GM12878 (cell line): ENCODE measurements around the gene SEMA4A. TPM values are rescaled to one million over a fixed set of nuclear protein-coding genes. Genes with fewer than 3 reads are reported as not detected.

Source experiments
- ATF7 ChIP-seq: fragments of 450-650 bp; IDR thresholded peaks from 2 replicates; pipeline ENCODE4 v1.6.1; 2016; ENCODE audit warnings: low read depth, mild to moderate bottlenecking
- BHLHE40 ChIP-seq, 2 experiments: fragments of 450-650 bp in 1 of 2; IDR thresholded peaks; 2 replicates each; pipeline ENCODE4 v1.6.1; 2011 to 2017; ENCODE audit warnings: low read depth in 2 of 2, borderline replicate concordance in 1 of 2, improper control_type of control experiment in 1 of 2, low read length in 1 of 2, mild to moderate bottlenecking in 1 of 2
- CBFB ChIP-seq: IDR thresholded peaks from 2 replicates; pipeline ENCODE4 v1.6.1; 2016; ENCODE audit warnings: antibody characterized with exemption, low read depth
- CBX3 ChIP-seq: fragments of 200-600 bp; sonication (generic); IDR thresholded peaks from 2 replicates; pipeline ENCODE4 v1.6.1; 2016; ENCODE audit warnings: low read depth, borderline replicate concordance
- CHD2 ChIP-seq: IDR thresholded peaks from 2 replicates; pipeline ENCODE4 v1.6.1; 2011; ENCODE audit warnings: low read depth, low read length, improper control_type of control experiment, borderline replicate concordance
- EGR1 ChIP-seq, 2 experiments: IDR thresholded peaks; 1 replicate in 1 of 2; 2 replicates in 1 of 2; pipeline ENCODE4 v1.6.1; 2011 to 2012; ENCODE audit warnings: low read depth in 2 of 2, low read length in 2 of 2, borderline replicate concordance in 1 of 2, mild to moderate bottlenecking in 1 of 2, moderate library complexity in 1 of 2
- HDAC2 ChIP-seq: fragments of 200-600 bp; sonication (generic); IDR thresholded peaks from 2 replicates; pipeline ENCODE4 v1.6.1; 2017
- MEF2A ChIP-seq: IDR thresholded peaks from 2 replicates; pipeline ENCODE4 v1.6.1; 2011; ENCODE audit warnings: low read depth, mild to moderate bottlenecking, low read length, moderate library complexity; ENCODE audit not compliant: insufficient read depth
- MEF2B ChIP-seq: fragments of 450-650 bp; IDR thresholded peaks from 2 replicates; pipeline ENCODE4 v1.6.1; 2018; ENCODE audit warnings: mild to moderate bottlenecking, moderate library complexity; ENCODE audit not compliant: partially characterized antibody, poor library complexity, severe bottlenecking
- NR2C1 ChIP-seq: fragments of 450-650 bp; IDR thresholded peaks from 2 replicates; pipeline ENCODE4 v1.6.1; 2017; ENCODE audit warnings: antibody characterized with exemption, mild to moderate bottlenecking, moderate library complexity
- POLR2AphosphoS2 ChIP-seq: IDR thresholded peaks from 2 replicates; pipeline ENCODE4 v1.6.1; 2011; ENCODE audit warnings: low read depth, mild to moderate bottlenecking, low read length, improper control_type of control experiment, moderate library complexity
- POU2F2 ChIP-seq: IDR thresholded peaks from 3 replicates; pipeline ENCODE4 v1.6.1; 2011; ENCODE audit warnings: low read depth, mild to moderate bottlenecking, low read length, borderline replicate concordance
- RAD51 ChIP-seq: fragments of 450-650 bp; IDR thresholded peaks from 2 replicates; pipeline ENCODE4 v1.6.1; 2016; ENCODE audit warnings: moderate library complexity, mild to moderate bottlenecking, inconsistent platforms
- SMAD1 ChIP-seq: fragments of 450-650 bp; IDR thresholded peaks from 2 replicates; pipeline ENCODE4 v1.6.1; 2018; ENCODE audit warnings: mild to moderate bottlenecking, low read depth; ENCODE audit not compliant: partially characterized antibody
- SMC3 ChIP-seq: IDR thresholded peaks from 2 replicates; pipeline ENCODE4 v1.6.1; 2011; ENCODE audit warnings: low read length, improper control_type of control experiment, borderline replicate concordance
- SREBF1 ChIP-seq: IDR thresholded peaks from 2 replicates; pipeline ENCODE4 v1.6.1; 2012; ENCODE audit warnings: mild to moderate bottlenecking, low read length
- SUZ12 ChIP-seq: fragments of 200-600 bp; sonication (generic); IDR thresholded peaks from one replicate; pipeline ENCODE4 v1.6.1; 2018; ENCODE audit warnings: antibody characterized with exemption, mild to moderate bottlenecking; ENCODE audit not compliant: unreplicated experiment
- TARDBP ChIP-seq: IDR thresholded peaks from 2 replicates; pipeline ENCODE4 v1.6.1; 2016; ENCODE audit warnings: borderline replicate concordance
- TBL1XR1 ChIP-seq: IDR thresholded peaks from 2 replicates; pipeline ENCODE4 v1.6.1; 2012; ENCODE audit warnings: low read depth, low read length, improper control_type of control experiment
- WRNIP1 ChIP-seq: IDR thresholded peaks from 2 replicates; pipeline ENCODE4 v1.6.1; 2011; ENCODE audit warnings: low read depth, low read length, improper control_type of control experiment, borderline replicate concordance
- YBX1 ChIP-seq: fragments of 450-650 bp; IDR thresholded peaks from 2 replicates; pipeline ENCODE4 v1.6.1; 2016; ENCODE audit warnings: antibody characterized with exemption
- ZZZ3 ChIP-seq: IDR thresholded peaks from 2 replicates; pipeline ENCODE4 v1.6.1; 2011; ENCODE audit warnings: low read depth; ENCODE audit not compliant: control insufficient read depth, insufficient read length
- polyA plus RNA-seq, 11 experiments: library from polyadenylated mRNA; depleted of rRNA in 4 of 11; unstranded in 6 of 11; stranded (reverse) in 5 of 11; fragments of >200 nt; fragmentation: Nextera tagmentation in 4 of 11; fragmentation: Illumina TruSeq in 1 of 11; extraction: Ambion mirVana in 4 of 11; extraction: Trizol in 1 of 11; gene quantifications; 1 replicate in 1 of 11; 2 replicates in 10 of 11; pipeline versions ENCODE4 v1.2.1 to v1.2.3, GENCODE V29; 2011 to 2016; ENCODE audit warnings: inconsistent platforms in 2 of 11, missing spikeins in 2 of 11, low read depth in 1 of 11
- total RNA-seq, 4 experiments: library from RNA; depleted of rRNA in 3 of 4; stranded (reverse); fragments of >200 nt in 3 of 4; fragmentation: Illumina TruSeq in 1 of 4; extraction: Trizol in 1 of 4; gene quantifications; 2 replicates each; pipeline versions ENCODE4 v1.2.1 to v1.2.3, GENCODE V29; 2013 to 2021
- TF ChIP-seq, protein P1 (sequence below): fragments of 450-650 bp; formaldehyde crosslinking; IDR thresholded peaks from 2 replicates; pipeline ENCODE4 v1.4.0; 2022; ENCODE audit warnings: mild to moderate bottlenecking, moderate library complexity
- TF ChIP-seq, protein P2 (sequence below), 3 experiments: IDR thresholded peaks in 2 of 3; conservative IDR thresholded peaks in 1 of 3; 2 replicates each; pipeline ENCODE4 v1.5.1; 2011; ENCODE audit warnings: low read depth in 3 of 3, low read length in 3 of 3, mild to moderate bottlenecking in 3 of 3, control low read depth in 2 of 3, moderate library complexity in 2 of 3, inconsistent platforms in 1 of 3, mixed read lengths in 1 of 3; ENCODE audit not compliant: control insufficient read depth in 2 of 3, insufficient read depth in 1 of 3; ENCODE audit errors: extremely low read depth in 1 of 3
- TF ChIP-seq, protein P3 (sequence below): IDR thresholded peaks from 2 replicates; pipeline ENCODE4 v1.6.1; 2012; ENCODE audit warnings: low read length, inconsistent platforms

Gene SEMA4A
- total and polyA plus RNA-seq, 10 of the 15 experiments (the other 5 are each of a cell fraction or from before 2014, with no cell fraction given): 2.6 to 64.2 (median 32.8) TPM

DNA sequence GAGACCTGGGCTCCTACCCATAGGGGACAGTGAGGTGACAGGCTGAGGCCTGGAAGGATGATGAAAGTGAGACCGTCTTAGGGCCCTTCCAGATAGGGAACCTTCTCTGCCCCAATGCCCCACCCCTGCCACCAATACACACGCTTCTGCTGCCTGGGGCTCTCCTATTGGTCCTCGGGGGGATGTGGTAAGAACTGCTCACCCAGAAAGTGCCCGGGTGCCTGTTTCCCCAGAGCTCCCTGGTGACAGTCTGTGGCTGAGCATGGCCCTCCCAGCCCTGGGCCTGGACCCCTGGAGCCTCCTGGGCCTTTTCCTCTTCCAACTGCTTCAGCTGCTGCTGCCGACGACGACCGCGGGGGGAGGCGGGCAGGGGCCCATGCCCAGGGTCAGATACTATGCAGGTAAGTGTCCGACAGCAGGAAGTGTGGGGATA lies 948 bp downstream of the SEMA4A start (continued):
- TF ChIP-seq, protein P1, sequence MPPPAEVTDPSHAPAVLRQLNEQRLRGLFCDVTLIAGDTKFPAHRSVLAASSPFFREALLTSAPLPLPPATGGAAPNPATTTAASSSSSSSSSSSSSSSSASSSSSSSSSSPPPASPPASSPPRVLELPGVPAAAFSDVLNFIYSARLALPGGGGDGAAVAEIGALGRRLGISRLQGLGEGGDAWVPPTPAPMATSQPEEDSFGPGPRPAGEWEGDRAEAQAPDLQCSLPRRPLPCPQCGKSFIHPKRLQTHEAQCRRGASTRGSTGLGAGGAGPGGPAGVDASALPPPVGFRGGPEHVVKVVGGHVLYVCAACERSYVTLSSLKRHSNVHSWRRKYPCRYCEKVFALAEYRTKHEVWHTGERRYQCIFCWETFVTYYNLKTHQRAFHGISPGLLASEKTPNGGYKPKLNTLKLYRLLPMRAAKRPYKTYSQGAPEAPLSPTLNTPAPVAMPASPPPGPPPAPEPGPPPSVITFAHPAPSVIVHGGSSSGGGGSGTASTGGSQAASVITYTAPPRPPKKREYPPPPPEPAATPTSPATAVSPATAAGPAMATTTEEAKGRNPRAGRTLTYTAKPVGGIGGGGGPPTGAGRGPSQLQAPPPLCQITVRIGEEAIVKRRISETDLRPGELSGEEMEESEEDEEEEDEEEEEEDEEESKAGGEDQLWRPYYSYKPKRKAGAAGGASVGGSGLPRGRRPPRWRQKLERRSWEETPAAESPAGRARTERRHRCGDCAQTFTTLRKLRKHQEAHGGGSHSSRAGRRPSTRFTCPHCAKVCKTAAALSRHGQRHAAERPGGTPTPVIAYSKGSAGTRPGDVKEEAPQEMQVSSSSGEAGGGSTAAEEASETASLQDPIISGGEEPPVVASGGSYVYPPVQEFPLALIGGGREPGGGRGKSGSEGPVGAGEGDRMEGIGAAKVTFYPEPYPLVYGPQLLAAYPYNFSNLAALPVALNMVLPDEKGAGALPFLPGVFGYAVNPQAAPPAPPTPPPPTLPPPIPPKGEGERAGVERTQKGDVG (CRISPR knock-in tag): no peak
- TF ChIP-seq MEF2B (peak; percentile 57), RAD51 (no peak), ZZZ3 (no peak), BHLHE40 (IDR thresholded peaks at IDR 0.05; ENCODE audit: borderline replicate concordance in 1 of 2, low read depth in 2 of 2, low read length in 1 of 2) (peak in 1 of 2 experiments; percentile 65; a peak in 1 of 4 replicates), TBL1XR1 (no peak), POU2F2 (peak; percentile 13; the same call in 1 of the 3 replicates), HDAC2 (no peak), WRNIP1 (no peak), CHD2 (peak; percentile 40; the same call in 1 of the 2 replicates), POLR2AphosphoS2 (no peak; the same call in 1 of the 2 replicates), YBX1 (no peak), SREBF1 (no peak), NR2C1 (no peak), ATF7 (peak; percentile 35; the same call in 1 of the 2 replicates), CBFB (no peak), SMC3 (no peak), EGR1 (IDR thresholded peaks at IDR 0.05; ENCODE audit: borderline replicate concordance in 1 of 2, low read depth in 2 of 2, low read length in 2 of 2) (no peak), SUZ12 (no peak), CBX3 (no peak), TARDBP (no peak), MEF2A (no peak), SMAD1 (peak; percentile 47)
- TF ChIP-seq, protein P2, sequence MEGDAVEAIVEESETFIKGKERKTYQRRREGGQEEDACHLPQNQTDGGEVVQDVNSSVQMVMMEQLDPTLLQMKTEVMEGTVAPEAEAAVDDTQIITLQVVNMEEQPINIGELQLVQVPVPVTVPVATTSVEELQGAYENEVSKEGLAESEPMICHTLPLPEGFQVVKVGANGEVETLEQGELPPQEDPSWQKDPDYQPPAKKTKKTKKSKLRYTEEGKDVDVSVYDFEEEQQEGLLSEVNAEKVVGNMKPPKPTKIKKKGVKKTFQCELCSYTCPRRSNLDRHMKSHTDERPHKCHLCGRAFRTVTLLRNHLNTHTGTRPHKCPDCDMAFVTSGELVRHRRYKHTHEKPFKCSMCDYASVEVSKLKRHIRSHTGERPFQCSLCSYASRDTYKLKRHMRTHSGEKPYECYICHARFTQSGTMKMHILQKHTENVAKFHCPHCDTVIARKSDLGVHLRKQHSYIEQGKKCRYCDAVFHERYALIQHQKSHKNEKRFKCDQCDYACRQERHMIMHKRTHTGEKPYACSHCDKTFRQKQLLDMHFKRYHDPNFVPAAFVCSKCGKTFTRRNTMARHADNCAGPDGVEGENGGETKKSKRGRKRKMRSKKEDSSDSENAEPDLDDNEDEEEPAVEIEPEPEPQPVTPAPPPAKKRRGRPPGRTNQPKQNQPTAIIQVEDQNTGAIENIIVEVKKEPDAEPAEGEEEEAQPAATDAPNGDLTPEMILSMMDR (IDR thresholded peaks at IDR 0.05 in 2 of 3, conservative IDR thresholded peaks at IDR 0.05 in 1 of 3; ENCODE audit: control insufficient read depth in 2 of 3, extremely low read depth in 1 of 3, insufficient read depth in 1 of 3, low read depth in 3 of 3, low read length in 3 of 3): peak in 1 of 3 experiments; percentile 9; a peak in 1 of 6 replicates
- TF ChIP-seq, protein P3, sequence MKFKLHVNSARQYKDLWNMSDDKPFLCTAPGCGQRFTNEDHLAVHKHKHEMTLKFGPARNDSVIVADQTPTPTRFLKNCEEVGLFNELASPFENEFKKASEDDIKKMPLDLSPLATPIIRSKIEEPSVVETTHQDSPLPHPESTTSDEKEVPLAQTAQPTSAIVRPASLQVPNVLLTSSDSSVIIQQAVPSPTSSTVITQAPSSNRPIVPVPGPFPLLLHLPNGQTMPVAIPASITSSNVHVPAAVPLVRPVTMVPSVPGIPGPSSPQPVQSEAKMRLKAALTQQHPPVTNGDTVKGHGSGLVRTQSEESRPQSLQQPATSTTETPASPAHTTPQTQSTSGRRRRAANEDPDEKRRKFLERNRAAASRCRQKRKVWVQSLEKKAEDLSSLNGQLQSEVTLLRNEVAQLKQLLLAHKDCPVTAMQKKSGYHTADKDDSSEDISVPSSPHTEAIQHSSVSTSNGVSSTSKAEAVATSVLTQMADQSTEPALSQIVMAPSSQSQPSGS: no peak
